HG03460 (cell line): ENCODE data around the gene METTL25B.
A peak's percentile ranks its signal among the peaks of the same experiment; 100 is the strongest.

Experiments
- ATAC-seq: cut with Tn5 transposase; IDR thresholded peaks from one replicate; pipeline ENCODE4 v1.9.1; 2021; ENCODE audit not compliant: unreplicated experiment

The METTL25B gene

DNA sequence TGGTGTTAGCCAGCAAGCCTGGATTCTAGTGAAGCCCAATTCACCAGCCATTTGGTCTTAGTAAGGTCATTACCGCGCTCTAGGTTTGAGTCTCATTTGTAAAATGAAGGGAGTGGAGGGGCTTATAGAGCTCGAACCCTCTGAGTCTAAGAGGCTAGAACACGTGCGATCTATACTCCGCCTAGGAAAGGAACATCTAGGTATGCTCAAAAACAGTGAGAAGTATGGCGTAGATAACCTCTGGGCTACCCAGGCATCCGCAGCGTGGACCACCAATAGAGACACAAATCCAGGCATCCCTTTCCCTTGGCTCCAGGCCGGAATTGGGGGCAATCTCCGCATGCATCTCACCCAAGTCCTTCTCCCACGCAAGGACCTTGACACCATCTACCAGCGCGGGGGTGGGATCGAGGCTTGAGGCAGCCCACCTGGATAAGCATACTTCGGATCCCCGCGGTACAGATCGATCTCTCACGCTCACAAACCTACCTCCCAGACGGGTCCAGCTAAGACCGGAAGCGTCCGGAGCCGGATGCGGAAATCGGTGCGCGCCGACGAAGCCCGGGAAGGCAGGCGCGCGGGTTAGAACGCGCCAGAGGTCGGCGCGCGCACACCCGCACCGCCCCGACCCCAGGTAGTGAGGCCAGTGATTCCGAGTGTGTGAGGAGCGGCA is at the start of gene METTL25B:
Gene METTL25B (plus strand): TSS at position 544 of the 673 bp plus-strand sequence. CDS start 636 bp downstream, outside the sequence.
- peak; percentile 61 for ATAC-seq

DNA sequence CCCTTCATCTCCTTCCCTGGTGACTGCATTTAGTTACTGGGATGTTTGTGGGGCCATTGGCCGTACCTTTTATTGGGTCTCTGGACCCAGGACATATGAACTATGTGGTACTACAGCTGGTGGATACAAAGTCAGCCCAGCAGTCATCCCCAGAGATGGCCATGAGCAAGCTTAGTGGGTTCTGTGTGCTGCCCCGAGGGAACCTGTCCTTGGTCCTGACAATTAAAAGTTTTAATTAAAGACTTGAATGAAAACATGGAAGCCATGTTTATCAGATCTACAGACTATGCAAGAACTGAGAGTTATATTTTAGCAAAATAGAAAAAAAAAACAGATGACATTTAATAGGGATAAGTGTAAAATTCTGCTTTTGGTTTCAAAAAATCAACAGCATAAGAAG is 48.2 kb upstream of the METTL25B start:
- no peak for ATAC-seq

DNA sequence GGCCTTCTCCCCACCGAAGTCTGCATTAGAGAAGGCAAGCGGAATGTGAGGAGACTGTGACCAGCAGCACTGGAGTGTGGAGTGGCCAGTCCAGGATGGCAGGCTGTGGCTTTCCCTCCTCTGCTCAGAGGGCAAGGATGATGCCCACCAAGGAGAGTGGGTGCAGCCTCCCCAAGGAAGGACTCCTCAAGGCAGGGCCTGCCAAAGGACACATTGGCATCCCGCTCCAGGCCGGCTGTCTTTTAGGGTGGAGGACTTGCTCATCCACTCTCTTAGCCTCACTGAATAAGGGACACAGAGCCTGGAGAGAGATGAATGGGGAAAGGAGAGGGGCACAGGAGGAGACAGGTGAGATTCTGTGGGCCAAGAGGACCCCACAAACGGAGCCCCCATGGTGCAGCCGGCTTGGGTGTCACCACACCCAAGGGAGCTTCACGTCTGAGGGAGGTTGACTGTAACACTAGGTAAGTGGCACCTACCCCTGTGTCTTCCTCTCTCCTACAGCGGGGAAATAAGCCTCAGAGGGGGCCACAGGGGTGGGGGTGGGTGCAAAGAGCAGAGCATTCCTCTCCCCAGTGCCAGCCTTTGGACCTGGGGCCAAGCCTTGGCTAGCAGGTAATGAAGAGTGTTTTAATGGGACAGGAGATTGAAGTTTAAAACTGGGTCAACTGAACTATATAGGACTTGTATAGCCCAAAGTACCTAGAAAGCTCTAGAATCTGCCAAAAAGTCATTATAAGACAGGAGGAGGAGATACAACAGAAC is 46.9 kb upstream of the METTL25B start:
- no peak for ATAC-seq

GRCh38 chr1:156682166-156682890 is 45.9 kb upstream of the METTL25B start:
- no peak for ATAC-seq

DNA sequence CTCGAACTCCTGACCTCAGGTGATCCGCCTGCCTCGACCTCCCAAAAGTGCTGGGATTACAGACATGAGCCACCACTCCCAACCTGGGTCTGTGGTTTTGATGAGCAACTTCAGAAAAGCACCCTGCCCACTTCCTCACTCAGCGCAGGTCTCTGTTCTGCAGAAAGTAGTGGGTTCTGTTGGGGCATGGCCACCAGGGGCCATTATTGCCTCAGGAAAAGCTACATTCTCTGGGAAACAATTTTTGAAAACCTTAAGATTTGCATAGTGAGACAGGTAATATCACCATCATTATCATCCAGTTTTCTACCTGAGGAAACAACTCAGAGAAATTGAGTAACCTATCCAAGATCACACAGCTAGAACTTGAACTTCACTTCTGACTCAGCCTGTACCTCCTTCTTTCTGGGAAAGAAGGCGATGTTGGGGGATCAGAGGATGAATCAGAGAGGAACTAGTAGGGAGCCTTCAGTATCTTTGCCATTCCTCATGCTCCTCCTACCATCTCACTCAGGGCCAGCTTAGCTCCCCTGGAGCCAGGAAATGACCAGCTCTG is 44.0 kb upstream of the METTL25B start:
- no peak for ATAC-seq

- ATAC-seq = peak; percentile 73
Measured at GRCh38 chr1:156689035-156689952, 39.0 kb upstream of the METTL25B start.

DNA sequence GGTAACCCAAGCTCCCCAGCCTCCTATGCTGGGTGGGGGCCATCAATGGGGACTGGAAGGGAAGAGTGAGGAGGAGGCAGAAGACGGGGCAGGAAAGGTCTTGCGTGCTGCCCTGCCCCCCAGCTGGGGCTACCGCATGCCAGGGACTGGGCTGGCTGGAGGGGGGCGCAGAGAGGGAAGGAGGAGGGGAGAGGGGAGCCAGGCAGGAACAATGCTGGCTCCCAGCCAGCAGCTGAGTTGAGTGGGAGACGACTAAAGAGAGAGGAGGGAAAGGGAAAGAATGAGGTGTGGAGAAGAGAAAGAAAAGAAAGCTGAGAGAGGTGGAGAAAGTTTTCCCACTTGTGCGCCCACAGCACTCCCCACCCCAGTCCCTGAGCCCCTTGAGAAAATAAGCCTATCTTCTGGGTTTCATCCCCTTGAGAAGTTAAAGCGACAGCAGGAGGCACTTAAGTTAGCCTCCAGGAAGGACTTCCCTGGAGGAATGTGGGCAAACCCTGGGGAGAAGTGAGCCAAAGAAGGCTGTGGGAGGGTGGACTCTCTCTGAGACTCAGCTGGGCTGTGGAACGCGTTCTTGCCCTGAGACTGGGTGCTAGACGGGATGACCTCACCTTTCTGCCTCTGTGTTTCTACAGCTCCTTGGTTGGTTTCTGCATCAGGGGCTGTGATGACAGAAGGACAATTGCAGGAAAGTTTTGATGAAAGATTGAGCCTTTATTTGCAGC is 38.2 kb upstream of the METTL25B start:
- no peak for ATAC-seq

DNA sequence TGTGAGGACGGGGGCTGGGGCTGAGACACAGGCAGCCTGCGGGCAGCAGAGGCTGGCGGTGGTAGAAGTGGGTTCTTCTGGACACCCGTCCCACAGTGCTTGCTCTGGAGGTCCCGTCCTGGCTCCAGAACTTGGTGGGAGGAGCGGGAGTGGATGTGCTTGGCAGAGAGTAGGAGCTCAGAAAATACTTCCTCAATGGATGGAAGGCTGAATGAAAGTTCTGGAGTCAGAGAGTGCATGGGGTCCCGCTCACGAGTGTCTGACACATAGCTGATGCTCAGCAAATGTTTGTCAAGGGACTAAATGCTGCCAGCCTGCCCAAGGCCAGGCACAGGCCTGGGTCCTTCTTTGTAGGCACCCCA is 37.6 kb upstream of the METTL25B start:
- no peak for ATAC-seq

GRCh38 chr1:156691191-156691590 is 37.1 kb upstream of the METTL25B start:
- no peak for ATAC-seq

- ATAC-seq = no peak
Measured at GRCh38 chr1:156691665-156692440, 36.4 kb upstream of the METTL25B start.

DNA sequence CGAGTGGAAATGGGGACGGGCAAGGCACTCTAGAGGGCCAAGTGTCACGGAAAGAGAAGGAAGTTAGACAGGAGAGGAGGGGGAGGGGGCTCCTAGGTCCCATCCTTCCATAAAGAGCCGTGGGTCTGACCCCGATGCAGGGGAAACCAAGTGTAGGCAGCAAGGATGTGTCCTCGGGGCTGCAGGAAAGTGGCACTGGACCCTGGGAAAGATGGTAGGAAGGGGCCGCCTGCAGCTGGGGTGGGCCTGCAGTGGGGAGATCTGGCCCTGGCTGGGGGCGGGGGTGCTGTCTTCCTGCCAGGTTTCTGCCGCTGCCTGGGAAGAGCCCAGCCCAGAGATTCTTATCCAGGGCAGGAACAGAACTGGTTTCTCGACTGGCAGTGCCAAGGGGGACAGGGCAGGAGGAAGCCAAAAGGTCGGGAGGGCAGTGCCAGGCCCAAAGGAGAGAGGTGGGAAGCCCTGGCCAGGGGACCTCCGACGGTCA is 35.8 kb upstream of the METTL25B start:
- no peak for ATAC-seq

GRCh38 chr1:156692925-156693847 is 35.1 kb upstream of the METTL25B start:
- ATAC-seq = no peak

- ATAC-seq = no peak
Measured at GRCh38 chr1:156693848-156694689, 34.2 kb upstream of the METTL25B start.

- no peak for ATAC-seq
Measured at GRCh38 chr1:156694690-156694962, 33.6 kb upstream of the METTL25B start.

GRCh38 chr1:156696755-156697154 is 31.5 kb upstream of the METTL25B start:
- ATAC-seq = no peak

DNA sequence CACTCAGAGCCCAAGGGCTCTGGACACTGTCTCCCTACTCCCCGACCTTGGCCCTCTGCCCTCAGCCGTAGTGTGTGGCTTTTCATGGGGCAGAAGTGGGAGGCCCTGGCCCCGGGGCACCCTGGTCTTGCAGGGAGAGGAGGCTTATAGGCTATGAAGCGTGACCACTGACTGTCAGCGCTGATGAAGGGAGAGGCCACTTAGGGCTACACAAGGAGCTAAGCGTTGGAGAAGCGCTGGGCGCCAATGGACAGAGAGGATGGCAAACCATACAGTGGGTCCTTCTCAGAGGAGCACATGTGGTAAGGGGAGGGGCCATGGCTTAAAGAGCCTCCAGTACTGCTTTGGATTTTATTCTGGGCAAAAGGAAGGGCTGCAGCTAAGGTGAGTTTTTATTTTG is 30.8 kb upstream of the METTL25B start:
- no peak for ATAC-seq

DNA sequence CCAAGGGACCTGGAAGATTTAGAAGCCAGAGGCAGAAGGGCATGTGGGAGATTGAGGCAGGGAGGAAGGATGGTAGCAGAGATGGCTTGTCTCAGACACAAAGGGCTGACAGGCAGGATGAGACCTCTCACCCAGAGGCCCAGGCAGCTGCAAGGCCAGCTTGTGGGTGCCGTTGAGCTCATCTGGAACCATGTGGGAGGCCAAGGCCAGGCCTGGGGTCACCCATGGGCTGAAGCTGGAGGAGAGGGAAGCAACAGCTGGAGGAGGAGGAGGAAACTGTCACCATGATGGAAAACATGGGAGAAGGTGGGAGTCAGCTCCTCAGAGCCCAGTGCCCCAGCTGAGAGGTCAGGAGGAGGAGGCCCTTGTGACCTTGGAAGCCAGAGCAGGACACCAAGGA is 29.3 kb upstream of the METTL25B start:
- no peak for ATAC-seq
